Astrocyte of the hippocampus (primary cell): ENCODE measurements around the gene TNFRSF21.
"Not testable (repeated sequence)": the region's sequence is repeated elsewhere in the genome, so short reads cannot be mapped to it uniquely, and the experiment has no call there.

Experiments
- DNase-seq: peaks from one replicate; pipeline ENCODE4 v3.0.0; 2011; ENCODE audit warnings: low read depth, low spot score

Gene TNFRSF21

DNA sequence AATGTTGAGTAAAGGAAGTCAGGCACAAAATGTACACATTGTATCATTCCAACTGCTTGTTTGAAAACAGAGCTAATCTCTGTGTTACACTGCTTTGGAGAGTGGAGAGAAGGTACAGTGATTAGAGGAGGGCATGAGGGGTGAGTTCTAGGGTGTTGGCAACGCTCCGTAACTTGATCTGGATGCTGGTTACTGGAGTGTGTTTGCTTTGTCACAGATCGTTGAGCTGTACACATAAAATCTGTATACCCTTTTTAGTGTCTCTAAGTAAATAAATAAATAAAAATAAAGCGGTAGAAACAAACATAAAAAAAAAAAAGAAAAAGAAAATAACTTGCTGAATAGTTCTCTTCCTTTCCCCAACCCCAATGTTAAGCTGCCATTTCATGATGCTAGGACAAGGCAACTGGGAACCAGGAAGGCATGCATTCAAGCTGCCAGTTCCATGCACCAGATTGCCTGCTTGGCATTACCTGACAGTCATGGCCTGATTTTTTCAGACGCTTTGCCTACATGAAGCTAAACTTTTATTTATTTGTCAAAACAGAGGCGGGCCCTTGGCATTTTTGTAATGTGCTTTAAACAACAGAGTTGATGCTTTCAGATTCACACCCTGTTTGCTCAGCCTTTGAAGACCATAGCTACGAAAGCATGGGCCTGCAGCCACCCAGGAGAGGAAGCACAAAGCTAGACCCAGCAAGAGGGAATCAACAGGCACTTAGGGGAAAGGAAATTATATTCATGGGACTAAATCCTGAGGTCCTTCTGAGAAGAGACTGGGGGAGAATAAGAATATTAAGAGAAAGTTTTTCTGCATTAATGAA lies 21.2 kb downstream of the TNFRSF21 start:
- no peak for DNase-seq

- DNase-seq = no peak
Measured at GRCh38 chr6:47286301-47286700, 23.4 kb downstream of the TNFRSF21 start.

DNA sequence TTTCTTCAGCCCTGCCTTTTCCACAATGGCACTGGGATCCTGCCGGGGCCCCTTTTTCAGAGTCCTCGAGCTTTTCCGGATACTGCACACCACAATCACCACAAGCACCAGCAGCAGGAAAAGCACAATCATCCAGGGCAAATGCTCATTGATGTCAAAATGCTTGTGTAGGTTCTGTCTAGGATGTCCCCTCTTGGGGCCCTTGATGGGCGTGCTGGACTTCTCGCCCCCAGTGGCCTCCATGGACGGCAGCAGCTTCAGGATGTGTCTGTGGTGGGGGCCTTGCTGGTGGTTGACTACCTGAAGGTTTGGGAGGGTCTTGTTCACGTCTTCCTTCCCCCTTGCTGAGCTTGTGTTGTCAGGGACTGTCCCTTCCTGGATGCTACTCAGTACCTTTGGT lies 25.7 kb downstream of the TNFRSF21 start:
- DNase-seq = no peak

- no peak for DNase-seq
Measured at GRCh38 chr6:47278545-47278944, 31.2 kb downstream of the TNFRSF21 start.

- no peak for DNase-seq
Measured at GRCh38 chr6:47277702-47278101, 32.0 kb downstream of the TNFRSF21 start.

GRCh38 chr6:47276377-47276776 lies 33.3 kb downstream of the TNFRSF21 start:
- DNase-seq = no peak

GRCh38 chr6:47275640-47276039 lies 34.1 kb downstream of the TNFRSF21 start:
- no peak for DNase-seq

GRCh38 chr6:47275132-47275531 lies 34.6 kb downstream of the TNFRSF21 start:
- not testable (repeated sequence) for DNase-seq

GRCh38 chr6:47268572-47269187 lies 41.0 kb downstream of the TNFRSF21 start:
- no peak for DNase-seq

DNA sequence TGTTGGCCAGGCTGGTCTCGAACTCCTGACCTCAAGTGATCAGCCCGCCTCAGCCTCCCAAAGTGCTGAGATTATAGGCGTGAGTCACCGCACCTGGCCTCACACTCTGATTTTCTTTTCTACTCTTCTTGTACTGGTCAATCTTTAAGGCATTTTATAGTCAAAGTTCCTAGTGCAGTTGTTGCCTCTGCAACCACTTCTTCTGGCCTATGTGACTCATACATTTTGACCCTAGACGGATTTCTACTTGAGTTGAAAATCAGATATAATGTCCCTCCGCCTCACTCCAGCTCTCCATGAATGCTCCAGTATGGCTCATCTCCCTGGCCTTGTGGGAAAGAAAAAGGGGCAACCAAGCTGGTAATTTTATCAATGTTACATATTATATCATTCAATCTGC lies 42.4 kb downstream of the TNFRSF21 start:
- no peak for DNase-seq

DNA sequence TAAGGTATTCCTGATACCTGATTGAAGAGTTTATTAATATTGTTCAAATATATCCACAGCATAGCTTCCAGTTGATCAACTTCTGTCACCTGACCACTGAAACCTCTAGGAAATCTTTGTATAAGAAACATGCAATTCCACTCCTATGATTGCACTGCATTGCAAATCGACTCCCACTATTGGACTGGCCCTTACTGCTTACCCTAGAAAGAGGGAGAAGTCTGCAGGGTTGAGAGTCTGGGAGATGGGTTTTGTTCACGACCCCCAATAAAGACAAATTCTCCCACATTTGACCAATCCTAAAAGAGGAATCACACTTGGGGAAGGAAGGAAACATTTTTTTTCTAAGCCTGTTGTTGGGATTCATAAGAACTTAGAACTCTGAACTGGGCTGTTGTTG lies 43.7 kb downstream of the TNFRSF21 start:
- DNase-seq = no peak

GRCh38 chr6:47264775-47265184 lies 44.9 kb downstream of the TNFRSF21 start:
- DNase-seq = no peak

GRCh38 chr6:47263268-47263667 lies 46.4 kb downstream of the TNFRSF21 start:
- no peak for DNase-seq

GRCh38 chr6:47262231-47262630 lies 47.5 kb downstream of the TNFRSF21 start:
- DNase-seq = peak; percentile 21

- no peak for DNase-seq
Measured at GRCh38 chr6:47261191-47261590, 48.5 kb downstream of the TNFRSF21 start.

DNA sequence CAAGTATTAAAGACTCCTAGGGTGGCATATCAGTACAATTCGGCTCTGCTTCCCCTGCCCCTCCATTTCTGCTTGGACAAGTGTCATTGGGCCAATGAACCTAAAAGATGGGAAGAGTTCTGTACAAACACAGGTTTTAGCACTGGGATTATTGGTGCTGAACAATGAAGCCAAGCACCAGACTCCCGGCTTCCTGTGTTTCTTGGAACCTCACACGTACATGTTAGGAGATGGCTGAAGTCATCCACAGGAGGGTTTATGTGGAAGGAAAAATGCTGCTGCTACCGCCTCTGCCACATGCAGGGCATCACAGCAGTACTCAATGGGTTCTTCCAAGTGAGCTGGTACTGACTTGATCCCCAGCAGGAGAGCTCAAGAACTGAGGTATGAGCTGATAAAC lies 49.7 kb downstream of the TNFRSF21 start:
- no peak for DNase-seq

GRCh38 chr6:47258724-47259347 lies 50.9 kb downstream of the TNFRSF21 start:
- no peak for DNase-seq

GRCh38 chr6:47256981-47257730 lies 52.5 kb downstream of the TNFRSF21 start:
- no peak for DNase-seq

DNA sequence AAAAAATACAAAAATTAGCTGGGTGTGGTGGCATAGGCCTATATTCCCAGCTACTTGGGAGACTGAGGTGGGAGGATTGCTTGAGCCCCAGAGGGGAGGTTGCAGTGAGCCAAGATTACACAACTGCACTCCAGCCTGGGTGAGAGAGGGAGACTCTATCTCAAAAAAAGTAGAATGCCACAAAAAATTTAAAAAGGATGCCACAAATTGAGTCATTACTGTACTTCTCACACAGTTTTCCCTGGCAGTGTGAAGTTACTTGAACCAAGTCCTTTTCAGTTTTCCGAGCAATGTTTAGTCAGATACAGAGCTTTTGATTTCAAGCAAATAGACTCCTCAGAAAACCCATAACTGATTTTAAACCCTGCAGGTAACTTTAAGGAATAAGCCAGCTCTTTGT lies 53.3 kb downstream of the TNFRSF21 start:
- DNase-seq = peak; percentile 39

DNA sequence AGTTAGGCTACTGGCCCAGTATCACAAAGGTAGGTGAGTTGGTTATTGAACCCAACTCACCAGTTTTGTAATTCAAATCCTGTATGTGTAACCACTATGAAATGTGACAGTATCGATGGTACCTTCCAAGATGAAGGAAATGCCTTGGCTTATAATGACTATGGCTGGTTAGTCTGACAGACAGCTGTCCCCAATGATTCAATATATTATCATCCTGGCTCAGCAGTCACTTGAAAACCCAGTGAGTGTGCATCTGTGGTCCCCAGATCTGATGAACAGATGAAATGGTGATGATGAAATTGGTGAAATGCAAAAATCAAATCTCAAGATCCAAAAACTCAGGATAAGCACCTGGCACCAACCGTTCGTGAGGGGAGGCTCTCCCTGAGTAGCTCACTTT lies 54.8 kb downstream of the TNFRSF21 start:
- no peak for DNase-seq

DNA sequence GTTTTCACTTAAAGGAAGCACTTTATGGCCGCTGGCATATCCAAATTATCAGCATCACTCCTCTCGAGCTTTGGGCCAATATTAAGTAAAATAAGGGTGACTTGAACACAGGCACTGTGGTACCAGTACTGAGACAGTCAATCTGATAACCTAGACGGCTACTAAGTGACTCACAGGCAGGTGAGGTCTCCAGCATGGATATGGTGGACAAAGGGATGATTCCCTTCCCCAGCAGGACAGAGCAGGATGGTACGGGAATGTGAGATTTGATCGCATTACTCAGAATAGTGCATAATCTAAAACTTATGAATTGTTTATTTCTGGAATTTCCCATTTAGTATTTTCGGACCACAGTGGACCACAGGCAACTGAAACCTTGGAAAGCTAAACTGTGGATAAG lies 55.7 kb downstream of the TNFRSF21 start:
- no peak for DNase-seq

DNA sequence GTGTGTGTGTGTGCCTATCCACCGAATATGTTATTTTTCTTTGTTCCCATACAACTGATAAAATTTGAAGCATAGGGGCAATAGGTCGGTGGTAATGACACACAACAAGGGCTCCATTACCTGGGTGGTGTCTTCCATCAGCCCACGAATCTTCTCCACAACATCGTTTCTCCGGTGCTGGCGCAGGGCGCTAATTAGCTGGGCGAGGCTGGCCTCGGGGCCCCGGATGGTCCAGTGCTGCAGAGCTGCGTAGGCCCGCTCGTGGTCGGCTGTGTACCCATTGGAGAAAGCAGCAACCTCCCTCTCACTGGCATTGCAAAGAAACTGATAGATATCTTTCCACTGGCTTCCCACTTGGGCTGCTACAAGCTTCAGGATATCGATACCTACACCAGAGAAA lies 56.6 kb downstream of the TNFRSF21 start:
- DNase-seq = no peak
